HG03520 (cell line): Measurements from ENCODE around the gene RASA4B.
"Not testable (repeated sequence)": the region's sequence is repeated elsewhere in the genome, so short reads cannot be mapped to it uniquely, and the experiment has no call there.

Experiments
- ATAC-seq: cut with Tn5 transposase; IDR thresholded peaks from one replicate; pipeline ENCODE4 v1.9.1; 2021; ENCODE audit warnings: mild to moderate bottlenecking, moderate library complexity; ENCODE audit not compliant: unreplicated experiment

The RASA4B gene

GRCh38 chr7:102455596-102455995 is 62.0 kb downstream of the RASA4B start:
- no peak for ATAC-seq

- ATAC-seq: not testable (repeated sequence)
Observed at GRCh38 chr7:102454932-102455331, 62.6 kb downstream of the RASA4B start.

GRCh38 chr7:102454468-102454867 is 63.1 kb downstream of the RASA4B start:
- ATAC-seq: no peak

GRCh38 chr7:102453319-102453718 is 64.3 kb downstream of the RASA4B start:
- no peak for ATAC-seq

GRCh38 chr7:102452451-102452850 is 65.1 kb downstream of the RASA4B start:
- no peak for ATAC-seq

GRCh38 chr7:102451371-102452054 is 66.1 kb downstream of the RASA4B start:
- ATAC-seq: no peak

- no peak for ATAC-seq
Observed at GRCh38 chr7:102450242-102450641, 67.3 kb downstream of the RASA4B start.

GRCh38 chr7:102449136-102449535 is 68.4 kb downstream of the RASA4B start:
- no peak for ATAC-seq

GRCh38 chr7:102447311-102447710 is 70.3 kb downstream of the RASA4B start:
- no peak for ATAC-seq

- no peak for ATAC-seq
Observed at GRCh38 chr7:102446387-102447156, 71.0 kb downstream of the RASA4B start.

GRCh38 chr7:102445674-102446071 is 71.9 kb downstream of the RASA4B start:
- ATAC-seq: no peak

GRCh38 chr7:102444961-102445673 is 72.5 kb downstream of the RASA4B start:
- peak; percentile 38 for ATAC-seq

- no peak for ATAC-seq
Observed at GRCh38 chr7:102439963-102440795, 77.4 kb downstream of the RASA4B start.

GRCh38 chr7:102436118-102436517 is 81.5 kb downstream of the RASA4B start:
- no peak for ATAC-seq

- no peak for ATAC-seq
Observed at GRCh38 chr7:102434039-102434486, 83.5 kb downstream of the RASA4B start.

GRCh38 chr7:102433219-102434038 is 84.1 kb downstream of the RASA4B start, which contains the start of gene ORAI2:
Gene ORAI2 (plus strand): TSS chr7:102433575. CDS start chr7:102438957, 5,382 bp downstream.
- ATAC-seq: peak; percentile 71
